ENCODE results near the gene SCNN1G. TPM values are rescaled to one million over a fixed set of nuclear protein-coding genes. Genes with fewer than 3 reads are reported as not detected.

The SCNN1G gene
- total and polyA plus RNA-seq, 2 of the 13 experiments (the other 11 are each of a cell fraction or from before 2014, with no cell fraction given), result not detected

- TF ChIP-seq NR2C2 (CRISPR knock-in tag; IDR thresholded peaks at IDR 0.05; ENCODE audit: borderline replicate concordance) (0 out of 2 replicates have a peak, but pooled peaks have one; percentile 19), XBP1 (CRISPR knock-in tag; IDR thresholded peaks at IDR 0.05) (no peak), ZNF788 (CRISPR knock-in tag; IDR thresholded peaks at IDR 0.05; ENCODE audit: borderline replicate concordance) (no peak), ZNF589 (CRISPR knock-in tag; conservative IDR thresholded peaks at IDR 0.05) (no peak), NR2F6 (IDR thresholded peaks at IDR 0.05) (no peak), NR2F6 (CRISPR knock-in tag; IDR thresholded peaks at IDR 0.05) (peak; percentile 35; the same call in 1 of the 2 replicates), MYPOP (CRISPR knock-in tag; IDR thresholded peaks at IDR 0.05) (peak; percentile 59; the same call in 1 of the 2 replicates), ZNF615 (CRISPR knock-in tag; IDR thresholded peaks at IDR 0.05; ENCODE audit: borderline replicate concordance) (no peak), ETV5 (CRISPR knock-in tag; IDR thresholded peaks at IDR 0.05; ENCODE audit: borderline replicate concordance) (peak; percentile 57), AKNA (CRISPR knock-in tag; IDR thresholded peaks at IDR 0.05; ENCODE audit: borderline replicate concordance) (no peak), MYNN (CRISPR knock-in tag; IDR thresholded peaks at IDR 0.05; ENCODE audit: low read depth) (0 out of 2 replicates have a peak, but pooled peaks have one; percentile 54), BORCS8-MEF2B (CRISPR knock-in tag; IDR thresholded peaks at IDR 0.05) (peak; percentile 64; the same call in 1 of the 2 replicates), KDM5A (IDR thresholded peaks at IDR 0.05; ENCODE audit: borderline replicate concordance, low read length) (no peak), MAZ (IDR thresholded peaks at IDR 0.05; ENCODE audit: borderline replicate concordance, low read depth, low read length) (no peak; the same call in 1 of the 2 replicates), MAZ (CRISPR knock-in tag; IDR thresholded peaks at IDR 0.05; ENCODE audit: low read depth) (peak; percentile 69; the same call in 1 of the 2 replicates), ATAD3A (CRISPR knock-in tag; IDR thresholded peaks at IDR 0.05) (peak; percentile 90; the same call in 1 of the 2 replicates), PAXIP1 (CRISPR knock-in tag; conservative IDR thresholded peaks at IDR 0.05) (no peak; the same call in 1 of the 2 replicates), RFXAP (CRISPR knock-in tag; IDR thresholded peaks at IDR 0.05; ENCODE audit: borderline replicate concordance) (peak; percentile 65; the same call in 1 of the 2 replicates), KLF6 (CRISPR knock-in tag; IDR thresholded peaks at IDR 0.05) (peak; percentile 45; the same call in 1 of the 2 replicates), ZNF460 (CRISPR knock-in tag; IDR thresholded peaks at IDR 0.05; ENCODE audit: borderline replicate concordance) (no peak), ZNF225 (CRISPR knock-in tag; IDR thresholded peaks at IDR 0.05) (0 out of 2 replicates have a peak, but pooled peaks have one; percentile 50)
Observed at GRCh38 chr16:23182206-23182678, 303 bp upstream of the SCNN1G start (continued).

Measured in HepG2 (cell line).